ENCODE results near the gene LONP1.

The LONP1 gene

GRCh38 chr19:5696196-5697021 lies 23.5 kb downstream of the LONP1 start:
- Histone ChIP-seq H3K4ac (ENCODE audit: low read length) (no peak overlapping the region), H3K23ac (ENCODE audit: low read depth, low read length, poor library complexity) (peak overlapping the region; percentile 80), H3K36me3 (replicated peaks in 1 of 2; ENCODE audit: control insufficient read depth in 2 of 2, insufficient read depth in 2 of 2, low read length in 2 of 2) (peaks cover 69 to 98% of the 10 kb centered on the region in 2 donors), H2BK120ac (ENCODE audit: low read depth, low read length) (no peak overlapping the region), H3K27me3 (ENCODE audit: control insufficient read depth in 3 of 3, insufficient read depth in 3 of 3, low read depth in 1 of 3, low read length in 3 of 3) (no peaks in the 10 kb centered on the region), H3K9ac (ENCODE audit: low read depth, low read length, poor library complexity) (no peak overlapping the region), H4K91ac (ENCODE audit: low read depth, low read length, poor library complexity) (no peak overlapping the region), H3K4me2 (ENCODE audit: insufficient read depth, low read length, poor library complexity, severe bottlenecking) (no peak overlapping the region), H2BK12ac (ENCODE audit: low read length) (no peak overlapping the region), H2AK5ac (ENCODE audit: low read depth, low read length) (no peak overlapping the region), H3K27ac (replicated peaks; ENCODE audit: low read length) (no peak overlapping the region), H2BK5ac (ENCODE audit: low read length) (no peak overlapping the region), H2AFZ (ENCODE audit: low read length) (no peak overlapping the region), H3K4me1 (ENCODE audit: control insufficient read depth in 2 of 2, insufficient read depth in 1 of 2, low read depth in 1 of 2, low read length in 2 of 2) (peaks cover 1 to 4% of the 10 kb centered on the region in 2 donors), H3K4me3 (ENCODE audit: low read length in 2 of 2) (no peak overlapping the region), H3K9me3 (replicated peaks in 1 of 2; ENCODE audit: control insufficient read depth in 2 of 2, insufficient read depth in 1 of 2, low read depth in 1 of 2, low read length in 2 of 2) (peaks cover 0 to 11% of the 10 kb centered on the region in 2 donors), H3K79me1 (ENCODE audit: low read depth, low read length) (peaks cover 42% of the 10 kb centered on the region), H3K18ac (ENCODE audit: low read length) (no peak overlapping the region), H2BK15ac (ENCODE audit: low read length) (no peak overlapping the region), H4K8ac (ENCODE audit: low read depth, low read length) (peak overlapping the region; percentile 43), H3K14ac (ENCODE audit: low read length) (no peak overlapping the region)
- no peak for DNase-seq (ENCODE audit: low spot score)
- no CpG with 5 or more reads among the region's 42 CpGs for WGBS, 2 donors (ENCODE audit: extremely low coverage in 2 of 2, insufficient read length in 2 of 2, insufficient replicate concordance in 1 of 2)

- no peak overlapping the region for H3K9ac ChIP-seq (ENCODE audit: low read depth, low read length, poor library complexity)
- no peak overlapping the region for H2BK12ac ChIP-seq (ENCODE audit: low read length)
- no peak overlapping the region for H3K4ac ChIP-seq (ENCODE audit: low read length)
- no peak overlapping the region for H2BK15ac ChIP-seq (ENCODE audit: low read length)
- no peak overlapping the region for H2AK5ac ChIP-seq (ENCODE audit: low read depth, low read length)
- H2BK5ac ChIP-seq (ENCODE audit: low read length), result no peak overlapping the region
- H4K8ac ChIP-seq (ENCODE audit: low read depth, low read length), result no peak overlapping the region
- no peak overlapping the region for H3K14ac ChIP-seq (ENCODE audit: low read length)
- no CpG with 5 or more reads among the region's 28 CpGs for WGBS, 2 donors (ENCODE audit: extremely low coverage in 2 of 2, insufficient read length in 2 of 2, insufficient replicate concordance in 1 of 2)
- no peak overlapping the region for H3K23ac ChIP-seq (ENCODE audit: low read depth, low read length, poor library complexity)
- DNase-seq (ENCODE audit: low spot score), result no peak
- H3K9me3 ChIP-seq (replicated peaks in 1 of 2; ENCODE audit: control insufficient read depth in 2 of 2, insufficient read depth in 1 of 2, low read depth in 1 of 2, low read length in 2 of 2), result peaks cover 0 to 9% of the 10 kb centered on the region in 2 donors
- H3K4me3 ChIP-seq (ENCODE audit: low read length in 2 of 2), result no peak overlapping the region
- peaks cover 40% of the 10 kb centered on the region for H3K79me1 ChIP-seq (ENCODE audit: low read depth, low read length)
- no peak overlapping the region for H3K27ac ChIP-seq (replicated peaks; ENCODE audit: low read length)
- peaks cover 64 to 98% of the 10 kb centered on the region in 2 donors for H3K36me3 ChIP-seq (replicated peaks in 1 of 2; ENCODE audit: control insufficient read depth in 2 of 2, insufficient read depth in 2 of 2, low read length in 2 of 2)
- no peak overlapping the region for H3K18ac ChIP-seq (ENCODE audit: low read length)
- H2BK120ac ChIP-seq (ENCODE audit: low read depth, low read length), result no peak overlapping the region
- no peak overlapping the region for H3K4me2 ChIP-seq (ENCODE audit: insufficient read depth, low read length, poor library complexity, severe bottlenecking)
- H3K27me3 ChIP-seq (ENCODE audit: control insufficient read depth in 3 of 3, insufficient read depth in 3 of 3, low read depth in 1 of 3, low read length in 3 of 3), result no peaks in the 10 kb centered on the region
- H3K4me1 ChIP-seq (ENCODE audit: control insufficient read depth in 2 of 2, insufficient read depth in 1 of 2, low read depth in 1 of 2, low read length in 2 of 2), result peaks cover 2 to 4% of the 10 kb centered on the region in 2 donors
- no peak overlapping the region for H2AFZ ChIP-seq (ENCODE audit: low read length)
- no peak overlapping the region for H4K91ac ChIP-seq (ENCODE audit: low read depth, low read length, poor library complexity)
Measured at GRCh38 chr19:5695649-5696195, 24.2 kb downstream of the LONP1 start.

GRCh38 chr19:5694956-5695648 lies 24.8 kb downstream of the LONP1 start:
- Histone ChIP-seq H3K27me3 (ENCODE audit: control insufficient read depth in 3 of 3, insufficient read depth in 3 of 3, low read depth in 1 of 3, low read length in 3 of 3) (no peaks in the 10 kb centered on the region), H2BK15ac (ENCODE audit: low read length) (no peak overlapping the region), H3K36me3 (replicated peaks in 1 of 2; ENCODE audit: control insufficient read depth in 2 of 2, insufficient read depth in 2 of 2, low read length in 2 of 2) (peaks cover 59 to 91% of the 10 kb centered on the region in 2 donors), H3K9me3 (replicated peaks in 1 of 2; ENCODE audit: control insufficient read depth in 2 of 2, insufficient read depth in 1 of 2, low read depth in 1 of 2, low read length in 2 of 2) (peaks cover 0 to 4% of the 10 kb centered on the region in 2 donors), H2AK5ac (ENCODE audit: low read depth, low read length) (no peak overlapping the region), H3K4ac (ENCODE audit: low read length) (no peak overlapping the region), H4K91ac (ENCODE audit: low read depth, low read length, poor library complexity) (no peak overlapping the region), H2BK12ac (ENCODE audit: low read length) (no peak overlapping the region), H3K4me3 (ENCODE audit: low read length in 2 of 2) (no peak overlapping the region), H3K79me1 (ENCODE audit: low read depth, low read length) (peaks cover 40% of the 10 kb centered on the region), H3K18ac (ENCODE audit: low read length) (no peak overlapping the region), H3K4me2 (ENCODE audit: insufficient read depth, low read length, poor library complexity, severe bottlenecking) (no peak overlapping the region), H3K9ac (ENCODE audit: low read depth, low read length, poor library complexity) (no peak overlapping the region), H3K23ac (ENCODE audit: low read depth, low read length, poor library complexity) (peak overlapping the region; percentile 44), H3K14ac (ENCODE audit: low read length) (no peak overlapping the region), H2BK5ac (ENCODE audit: low read length) (no peak overlapping the region), H2AFZ (ENCODE audit: low read length) (no peak overlapping the region), H4K8ac (ENCODE audit: low read depth, low read length) (peak overlapping the region; percentile 19), H3K4me1 (ENCODE audit: control insufficient read depth in 2 of 2, insufficient read depth in 1 of 2, low read depth in 1 of 2, low read length in 2 of 2) (peaks cover 2 to 4% of the 10 kb centered on the region in 2 donors), H3K27ac (replicated peaks; ENCODE audit: low read length) (no peak overlapping the region), H2BK120ac (ENCODE audit: low read depth, low read length) (no peak overlapping the region)
- WGBS, 2 donors (ENCODE audit: extremely low coverage in 2 of 2, insufficient read length in 2 of 2, insufficient replicate concordance in 1 of 2), result no CpG with 5 or more reads among the region's 8 CpGs
- no peak for DNase-seq (ENCODE audit: low spot score)

Measured in neuronal stem cell (in vitro differentiated cells).